Measurements from ENCODE around the gene SNAPC4.

GRCh38 chr9:136374183-136374575 lies 25.8 kb downstream of the SNAPC4 start:
- TF ChIP-seq CTCF (IDR thresholded peaks at IDR 0.05) (no peak), POLR2A (IDR thresholded peaks at IDR 0.05) (no peak), EP300 (IDR thresholded peaks at IDR 0.05) (no peak), POLR2AphosphoS5 (IDR thresholded peaks at IDR 0.05) (no peak)

Measured in sigmoid colon (tissue), 4 donors.